Measurements from ENCODE around the gene PRPF6. TPM values are rescaled to one million over a fixed set of nuclear protein-coding genes. Genes with fewer than 3 reads are reported as not detected.

Gene PRPF6
- total and polyA plus RNA-seq, 2 of the 13 experiments (the other 11 are each of a cell fraction or from before 2014, with no cell fraction given): 63.7 to 101 TPM

GRCh38 chr20:64069614-64070243, 88.8 kb downstream of the PRPF6 start (continued):
- TF ChIP-seq ZNF710 (CRISPR knock-in tag; IDR thresholded peaks at IDR 0.05; ENCODE audit: borderline replicate concordance) (peak; percentile 43; the same call in 1 of the 2 replicates), SMAD1 (CRISPR knock-in tag; IDR thresholded peaks at IDR 0.05; ENCODE audit: borderline replicate concordance, low read depth) (peak; percentile 70; the same call in 1 of the 2 replicates), SOX13 (IDR thresholded peaks at IDR 0.05) (no peak), SOX13 (CRISPR knock-in tag; conservative IDR thresholded peaks at IDR 0.05 in 1 of 2, IDR thresholded peaks at IDR 0.05 in 1 of 2) (peak in 1 of 2 experiments; percentile 17; a peak in 1 of 4 replicates), MXI1 (IDR thresholded peaks at IDR 0.05; ENCODE audit: borderline replicate concordance, low read depth, low read length) (no peak), U2AF1 (optimal IDR thresholded peaks at IDR 0.05; ENCODE audit: low read depth, low read length) (peak; percentile 90), E2F2 (CRISPR knock-in tag; IDR thresholded peaks at IDR 0.05; ENCODE audit: borderline replicate concordance) (0 out of 2 replicates have a peak, but pooled peaks have one; percentile 44), SMC3 (IDR thresholded peaks at IDR 0.05; ENCODE audit: low read length) (peak; percentile 45; the same call in 1 of the 2 replicates), ZNF720 (CRISPR knock-in tag; IDR thresholded peaks at IDR 0.05) (peak; percentile 32; the same call in 1 of the 2 replicates), KLF16 (CRISPR knock-in tag; IDR thresholded peaks at IDR 0.05) (peak in 1 of 2 experiments; percentile 26; a peak in 1 of 4 replicates), ZNF792 (CRISPR knock-in tag; IDR thresholded peaks at IDR 0.05) (no peak), MZF1 (CRISPR knock-in tag; IDR thresholded peaks at IDR 0.05; ENCODE audit: borderline replicate concordance) (no peak), ZNF883 (CRISPR knock-in tag; IDR thresholded peaks at IDR 0.05; ENCODE audit: not compliant biosample characterization) (peak; percentile 75), ISL2 (CRISPR knock-in tag; IDR thresholded peaks at IDR 0.05) (0 out of 2 replicates have a peak, but pooled peaks have one; percentile 48), ZNF230 (CRISPR knock-in tag; IDR thresholded peaks at IDR 0.05) (peak; percentile 19; the same call in 1 of the 2 replicates), MIER2 (CRISPR knock-in tag; IDR thresholded peaks at IDR 0.05) (no peak), ZNF350 (CRISPR knock-in tag; IDR thresholded peaks at IDR 0.05; ENCODE audit: borderline replicate concordance, low read depth) (peak; percentile 74; the same call in 1 of the 2 replicates), SATB2 (CRISPR knock-in tag; IDR thresholded peaks at IDR 0.05) (no peak), TBX2 (CRISPR knock-in tag; IDR thresholded peaks at IDR 0.05; ENCODE audit: borderline replicate concordance) (peak; percentile 57; the same call in 1 of the 2 replicates), EP300 (IDR thresholded peaks at IDR 0.05; ENCODE audit: low read depth in 2 of 2, low read length in 2 of 2) (no peak), EP300 (CRISPR knock-in tag; IDR thresholded peaks at IDR 0.05; ENCODE audit: borderline replicate concordance) (0 out of 2 replicates have a peak, but pooled peaks have one; percentile 27), SNAPC2 (CRISPR knock-in tag; IDR thresholded peaks at IDR 0.05) (no peak), ZNF205 (CRISPR knock-in tag; IDR thresholded peaks at IDR 0.05) (peak; percentile 52; the same call in 1 of the 2 replicates), ZUFSP (CRISPR knock-in tag; IDR thresholded peaks at IDR 0.05; ENCODE audit: borderline replicate concordance) (no peak), ZNF329 (CRISPR knock-in tag; IDR thresholded peaks at IDR 0.05; ENCODE audit: low read depth) (no peak)

Data from HepG2 (cell line).